Upper lobe of left lung (tissue), 6 donors: ENCODE results near the gene ZNF445. TPM values are rescaled to one million over a fixed set of nuclear protein-coding genes. Genes with fewer than 3 reads are reported as not detected.
"Not testable (repeated sequence)": the region's sequence is repeated elsewhere in the genome, so short reads cannot be mapped to it uniquely, and the experiment has no call there.

ENCODE experiments used
- ATAC-seq, 2 donors: fragments of 200-7000 bp; cut with Tn5 transposase; one replicate each; pipeline ENCODE4 v1.9.1; 2022; ENCODE audit warnings: mild to moderate bottlenecking in 2 of 2, moderate library complexity in 2 of 2; ENCODE audit not compliant: low FRiP score in 2 of 2
- DNase-seq, 2 donors: peaks; one replicate each; pipeline ENCODE4 v3.0.0-alpha.2; 2019 to 2020
- H3K27ac ChIP-seq, 4 donors: fragments of 200-600 bp; sonication (generic); one replicate each; pipeline ENCODE4 v1.5.1; 2016 to 2019
- H3K27me3 ChIP-seq, 4 donors: fragments of 200-600 bp; sonication (generic); one replicate each; pipeline ENCODE4 v1.5.1; 2017 to 2019
- H3K36me3 ChIP-seq, 4 donors: fragments of 200-600 bp; sonication (generic); one replicate each; pipeline ENCODE4 v1.5.1; 2016 to 2019
- H3K4me1 ChIP-seq, 4 donors: fragments of 200-600 bp; sonication (generic); one replicate each; pipeline ENCODE4 v1.5.1; 2018 to 2019
- H3K4me3 ChIP-seq, 4 donors: fragments of 200-600 bp; sonication (generic); one replicate each; pipeline ENCODE4 v1.5.1; 2017 to 2019; ENCODE audit warnings: mild to moderate bottlenecking in 2 of 4, moderate library complexity in 1 of 4
- H3K9me3 ChIP-seq, 4 donors: fragments of 200-600 bp; sonication (generic); one replicate each; pipeline ENCODE4 v1.5.1; 2018 to 2019
- EP300 ChIP-seq, 4 donors: sonication (generic); formaldehyde crosslinking; IDR thresholded peaks; one replicate each; pipeline ENCODE4 v1.5.1; 2017; ENCODE audit warnings: antibody characterized with exemption in 4 of 4, control low read depth in 2 of 4
- POLR2A ChIP-seq, 4 donors: fragments of 450-650 bp; IDR thresholded peaks; one replicate each; pipeline ENCODE4 v1.5.1; 2016 to 2017; ENCODE audit warnings: antibody characterized with exemption in 4 of 4, mild to moderate bottlenecking in 2 of 4
- POLR2AphosphoS5 ChIP-seq, 2 donors: sonication (generic); formaldehyde crosslinking; IDR thresholded peaks; one replicate each; pipeline ENCODE4 v1.5.1; 2017; ENCODE audit warnings: antibody characterized with exemption in 2 of 2
- WGBS, 2 donors: methylation state at CpG; one replicate each; pipeline ENCODE4 v1.1.5; 2017 to 2018; 5-methylcytosine and 5-hydroxymethylcytosine counted together
- total RNA-seq, 6 donors: library from RNA; depleted of rRNA in 4 of 6; stranded (reverse); fragments of >200 nt in 4 of 6; gene quantifications; one replicate each; pipeline versions ENCODE4 v1.1.0 to v1.2.1, GENCODE V29; 2016 to 2021
- TF ChIP-seq, protein P1 (sequence below), 6 experiments: fragments of 450-650 bp in 4 of 6; fragments of 200-600 bp in 2 of 6; sonication (generic) in 2 of 6; IDR thresholded peaks; one replicate each; pipeline ENCODE4 v1.5.1; 2016 to 2019; ENCODE audit warnings: antibody characterized with exemption in 6 of 6
- donor health status: DM: no; HTN: no; CAD: no; lungs with moderate emphysema.
- donor health status: DM: no; HTN: yes; CAD: no; lungs with severe emphysema.

The ZNF445 gene
- total RNA-seq, 6 donors from 2014 or later = 6.7 to 20.0 (median 12.9) TPM

DNA sequence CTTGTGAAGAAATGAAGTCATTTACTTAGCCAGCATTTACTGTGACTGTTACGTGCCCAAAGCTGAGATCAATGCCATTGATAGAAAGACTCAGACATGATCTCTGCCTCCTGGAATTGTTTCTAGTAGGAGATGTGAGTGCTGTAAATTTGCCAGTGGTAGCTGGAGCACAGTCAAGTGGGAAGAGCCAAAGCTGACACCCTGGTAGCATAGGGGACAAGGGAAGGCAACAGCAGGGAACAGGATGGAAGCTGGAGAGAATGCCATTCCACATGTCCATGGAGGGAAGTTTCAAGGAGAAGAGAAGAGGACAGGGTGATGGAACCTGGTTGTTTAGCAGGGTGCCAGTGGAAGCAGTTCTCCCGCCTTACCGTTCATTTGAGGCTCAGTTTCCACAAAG, 74.9 kb downstream of the ZNF445 start:
- Histone ChIP-seq H3K27me3 (no peaks in the 10 kb centered on the region), H3K36me3 (peaks cover 0 to 14% (median 8%) of the 10 kb centered on the region in 4 donors), H3K27ac (no peak overlapping the region), H3K4me3 (no peak overlapping the region), H3K9me3 (no peaks in the 10 kb centered on the region), H3K4me1 (no peaks in the 10 kb centered on the region)
- ATAC-seq (no peak), DNase-seq (no peak)
- TF ChIP-seq EP300 (IDR thresholded peaks at IDR 0.05) = no peak
- TF ChIP-seq, protein P1, sequence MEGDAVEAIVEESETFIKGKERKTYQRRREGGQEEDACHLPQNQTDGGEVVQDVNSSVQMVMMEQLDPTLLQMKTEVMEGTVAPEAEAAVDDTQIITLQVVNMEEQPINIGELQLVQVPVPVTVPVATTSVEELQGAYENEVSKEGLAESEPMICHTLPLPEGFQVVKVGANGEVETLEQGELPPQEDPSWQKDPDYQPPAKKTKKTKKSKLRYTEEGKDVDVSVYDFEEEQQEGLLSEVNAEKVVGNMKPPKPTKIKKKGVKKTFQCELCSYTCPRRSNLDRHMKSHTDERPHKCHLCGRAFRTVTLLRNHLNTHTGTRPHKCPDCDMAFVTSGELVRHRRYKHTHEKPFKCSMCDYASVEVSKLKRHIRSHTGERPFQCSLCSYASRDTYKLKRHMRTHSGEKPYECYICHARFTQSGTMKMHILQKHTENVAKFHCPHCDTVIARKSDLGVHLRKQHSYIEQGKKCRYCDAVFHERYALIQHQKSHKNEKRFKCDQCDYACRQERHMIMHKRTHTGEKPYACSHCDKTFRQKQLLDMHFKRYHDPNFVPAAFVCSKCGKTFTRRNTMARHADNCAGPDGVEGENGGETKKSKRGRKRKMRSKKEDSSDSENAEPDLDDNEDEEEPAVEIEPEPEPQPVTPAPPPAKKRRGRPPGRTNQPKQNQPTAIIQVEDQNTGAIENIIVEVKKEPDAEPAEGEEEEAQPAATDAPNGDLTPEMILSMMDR (IDR thresholded peaks at IDR 0.05) = no peak
- 93 to 97% methylated on average over 3 of the region's 3 CpGs for WGBS, 2 donors

DNA sequence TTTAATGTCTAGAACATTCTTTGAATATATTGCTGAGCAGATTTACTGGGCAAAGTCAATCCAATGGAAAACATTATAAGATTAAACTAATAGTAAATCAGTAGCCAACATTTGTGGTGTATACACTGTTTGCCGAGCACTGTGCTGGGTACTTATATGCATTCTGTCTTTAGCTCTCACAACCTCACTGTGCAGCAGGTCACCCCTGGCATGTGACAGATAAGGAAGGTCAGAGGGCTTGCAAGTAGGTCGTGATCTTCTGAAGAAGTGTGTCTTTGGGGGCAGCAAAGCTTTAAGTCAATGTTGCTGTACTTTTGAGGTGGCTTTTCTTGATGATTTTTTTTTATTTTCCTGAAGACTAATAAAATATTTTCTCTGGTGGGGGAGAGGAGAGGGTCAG, 76.7 kb downstream of the ZNF445 start:
- TF ChIP-seq EP300 (IDR thresholded peaks at IDR 0.05) (no peak), POLR2AphosphoS5 (IDR thresholded peaks at IDR 0.05) (no peak), POLR2A (IDR thresholded peaks at IDR 0.05) (no peak)
- TF ChIP-seq, protein P1 (IDR thresholded peaks at IDR 0.05) = no peak
- ATAC-seq (no peak), DNase-seq (no peak)
- no peak overlapping the region for H3K27ac ChIP-seq
- H3K36me3 ChIP-seq = peaks cover 0 to 24% (median 8%) of the 10 kb centered on the region in 4 donors
- H3K4me3 ChIP-seq = no peak overlapping the region
- no peaks in the 10 kb centered on the region for H3K4me1 ChIP-seq
- no peaks in the 10 kb centered on the region for H3K27me3 ChIP-seq
- 76 to 81% methylated on average over 2 of the region's 2 CpGs for WGBS, 2 donors
- H3K9me3 ChIP-seq = no peaks in the 10 kb centered on the region

DNA sequence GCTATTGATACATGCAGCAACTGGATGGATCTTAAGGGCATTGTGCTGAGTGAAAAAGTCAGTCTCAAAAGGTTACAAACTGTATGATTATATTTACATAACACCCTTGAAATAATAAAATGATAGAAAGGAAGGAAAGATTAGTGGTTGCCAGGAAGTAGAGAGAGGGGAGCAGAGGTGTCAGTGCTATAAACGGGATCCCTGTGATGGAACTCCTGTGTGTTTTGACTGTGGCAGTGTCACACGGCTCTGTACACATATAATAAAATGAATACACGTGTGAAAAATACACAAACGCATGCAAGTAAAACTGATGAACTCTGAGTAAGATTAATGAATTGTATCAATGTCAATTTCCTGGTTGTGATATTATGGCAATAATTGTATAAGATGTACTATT, 78.6 kb downstream of the ZNF445 start:
- Histone ChIP-seq H3K27ac (no peak overlapping the region), H3K4me3 (no peak overlapping the region), H3K27me3 (no peaks in the 10 kb centered on the region), H3K36me3 (peaks cover 0 to 27% (median 6%) of the 10 kb centered on the region in 4 donors), H3K9me3 (no peaks in the 10 kb centered on the region), H3K4me1 (no peaks in the 10 kb centered on the region)
- DNase-seq (no peak), ATAC-seq (no peak)
- 75 to 83% methylated on average over 4 of the region's 4 CpGs for WGBS, 2 donors
- no peak for TF ChIP-seq POLR2A (IDR thresholded peaks at IDR 0.05)
- TF ChIP-seq, protein P1 (IDR thresholded peaks at IDR 0.05) = no peak
- no peak for TF ChIP-seq EP300 (IDR thresholded peaks at IDR 0.05)
- TF ChIP-seq POLR2AphosphoS5 (IDR thresholded peaks at IDR 0.05) = no peak

DNA sequence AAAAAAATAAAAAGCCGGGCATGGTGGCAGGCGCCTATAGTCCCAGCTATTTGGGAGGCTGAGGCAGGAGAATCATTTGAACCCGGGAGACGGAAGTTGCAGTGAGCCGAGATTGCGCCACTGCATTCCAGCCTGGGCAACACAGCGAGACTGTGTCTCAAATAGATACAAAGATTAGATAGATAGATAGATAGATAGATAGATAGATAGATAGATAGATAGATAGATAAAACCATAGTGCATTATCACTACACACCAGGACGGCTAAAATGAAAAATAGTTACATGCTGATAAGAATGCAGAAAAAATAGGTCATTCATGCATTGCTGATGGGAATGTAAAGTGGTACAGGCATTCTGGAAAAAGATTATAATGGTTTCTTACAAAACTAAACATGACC, 79.2 kb downstream of the ZNF445 start:
- H3K27ac ChIP-seq, H3K4me1 ChIP-seq, H3K27me3 ChIP-seq, H3K4me3 ChIP-seq, H3K9me3 ChIP-seq, ATAC-seq, DNase-seq: not testable (repeated sequence)
- WGBS, 2 donors = 94% methylated on average over 8 of the region's 8 CpGs
- H3K36me3 ChIP-seq = peaks cover 0 to 27% (median 6%) of the 10 kb centered on the region in 4 donors

DNA sequence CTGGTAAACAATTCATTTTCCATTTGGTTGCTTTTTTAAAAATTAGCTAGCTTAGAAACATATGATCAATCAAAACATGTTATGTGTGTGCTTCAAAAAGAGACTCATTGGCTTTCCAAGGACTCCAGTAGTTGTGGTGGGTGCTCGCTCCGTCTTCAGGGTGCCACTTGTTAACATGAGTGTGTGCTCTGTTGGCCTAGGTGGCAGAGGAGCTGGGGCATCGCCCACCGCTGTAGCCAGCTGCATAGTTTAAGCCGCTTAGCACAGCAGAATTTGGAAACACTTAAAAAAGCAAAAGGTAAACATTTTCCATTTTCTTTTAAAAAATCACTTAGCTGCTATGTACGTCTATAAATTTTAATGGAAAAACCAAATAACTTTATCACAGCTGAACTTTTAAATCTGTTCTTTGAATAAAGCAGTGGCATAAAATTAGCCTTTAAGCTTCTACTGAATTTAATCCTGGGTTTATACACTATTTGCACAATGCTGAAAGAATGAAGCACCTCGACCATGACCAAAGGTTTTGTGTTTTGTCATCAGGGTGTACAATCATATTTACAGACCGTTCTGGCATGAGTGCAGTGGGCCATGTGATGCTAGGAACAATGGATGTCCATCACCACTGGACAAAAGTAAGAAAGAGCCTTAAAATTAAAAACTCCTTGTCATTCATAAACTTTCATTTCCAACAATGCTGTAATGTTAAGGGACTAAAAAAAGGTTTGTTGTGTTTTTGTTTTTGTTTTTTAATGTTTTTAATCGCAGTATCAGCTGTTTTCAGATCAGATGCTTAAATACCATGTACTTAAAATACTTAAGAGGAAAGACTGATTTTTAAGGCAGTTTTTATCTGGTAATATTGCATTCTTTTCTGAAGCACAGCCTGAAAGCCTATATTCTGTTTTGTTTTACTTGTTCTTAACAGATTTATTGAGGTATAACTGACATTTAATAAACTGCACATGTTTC, 81.0 kb downstream of the ZNF445 start:
- Histone ChIP-seq H3K27me3 (no peaks in the 10 kb centered on the region), H3K9me3 (no peaks in the 10 kb centered on the region), H3K36me3 (peaks cover 0 to 24% (median 4%) of the 10 kb centered on the region in 4 donors), H3K4me3 (no peak overlapping the region), H3K27ac (no peak overlapping the region), H3K4me1 (no peaks in the 10 kb centered on the region)
- 93 to 95% methylated on average over 9 of the region's 9 CpGs for WGBS, 2 donors
- peak in 1 of 2 donors; percentile 29 for DNase-seq
- TF ChIP-seq EP300 (IDR thresholded peaks at IDR 0.05) (no peak), POLR2A (IDR thresholded peaks at IDR 0.05) (no peak), POLR2AphosphoS5 (IDR thresholded peaks at IDR 0.05) (no peak)
- TF ChIP-seq, protein P1 (IDR thresholded peaks at IDR 0.05) = no peak
- no peak for ATAC-seq
